H9 (cell line): ENCODE measurements around the gene CCL13. TPM values are rescaled to one million over a fixed set of nuclear protein-coding genes. Genes with fewer than 3 reads are reported as not detected.

Experiments
- DNase-seq: peaks from one replicate; pipeline ENCODE4 v3.0.0-alpha.2; 2017
- H2AFZ ChIP-seq: one replicate; pipeline ENCODE4 v1.6.1; 2013; ENCODE audit warnings: mild to moderate bottlenecking, low read length, control low read depth, moderate library complexity
- H2AK5ac ChIP-seq: 2 replicates; pipeline ENCODE4 v1.6.1; 2013; ENCODE audit warnings: low read length, control low read depth, mixed read lengths; ENCODE audit not compliant: insufficient read length
- H2BK120ac ChIP-seq: one replicate; pipeline ENCODE4 v1.6.1; 2013; ENCODE audit warnings: low read depth, mild to moderate bottlenecking, low read length, control low read depth, inconsistent platforms; ENCODE audit not compliant: poor library complexity, severe bottlenecking
- H2BK12ac ChIP-seq: 2 replicates; pipeline ENCODE4 v1.6.1; 2013; ENCODE audit warnings: low read length, control low read depth, mixed read lengths, low read depth; ENCODE audit not compliant: insufficient read length
- H2BK15ac ChIP-seq: 2 replicates; pipeline ENCODE4 v1.6.1; 2013; ENCODE audit warnings: low read depth, low read length, control low read depth
- H2BK20ac ChIP-seq: one replicate; pipeline ENCODE4 v1.6.1; 2013; ENCODE audit warnings: low read depth, mild to moderate bottlenecking, low read length, control low read depth, inconsistent platforms; ENCODE audit not compliant: poor library complexity, severe bottlenecking
- H2BK5ac ChIP-seq: 2 replicates; pipeline ENCODE4 v1.6.1; 2013; ENCODE audit warnings: low read length, control low read depth, mixed read lengths; ENCODE audit not compliant: insufficient read length
- H3K14ac ChIP-seq: 2 replicates; pipeline ENCODE4 v1.6.1; 2013; ENCODE audit warnings: low read length, control low read depth; ENCODE audit not compliant: insufficient read depth
- H3K18ac ChIP-seq: 2 replicates; pipeline ENCODE4 v1.6.1; 2013; ENCODE audit warnings: low read depth, mild to moderate bottlenecking, mixed read lengths, low read length, control low read depth; ENCODE audit not compliant: insufficient read length
- H3K23ac ChIP-seq: 2 replicates; pipeline ENCODE4 v1.6.1; 2013; ENCODE audit warnings: low read length, control low read depth, mixed read lengths, low read depth; ENCODE audit not compliant: insufficient read length
- H3K23me2 ChIP-seq: 2 replicates; pipeline ENCODE4 v1.6.1; 2013; ENCODE audit warnings: low read depth, mild to moderate bottlenecking, mixed read lengths, low read length, control low read depth; ENCODE audit not compliant: insufficient read length, poor library complexity, severe bottlenecking
- H3K27ac ChIP-seq: 2 replicates; pipeline ENCODE4 v1.5.1; 2013; ENCODE audit warnings: low read length, control low read depth, mixed read lengths, low read depth; ENCODE audit not compliant: insufficient read length
- H3K27me3 ChIP-seq: 2 replicates; pipeline ENCODE4 v1.6.1; 2013; ENCODE audit warnings: low read length, control low read depth, inconsistent platforms; ENCODE audit not compliant: insufficient read depth
- H3K4ac ChIP-seq: 2 replicates; pipeline ENCODE4 v1.6.1; 2013; ENCODE audit warnings: low read depth, mild to moderate bottlenecking, control low read depth, inconsistent platforms, low read length, moderate library complexity
- H3K4me1 ChIP-seq: 2 replicates; pipeline ENCODE4 v1.6.1; 2013; ENCODE audit warnings: low read length, control low read depth, inconsistent platforms; ENCODE audit not compliant: insufficient read depth
- H3K4me2 ChIP-seq: 2 replicates; pipeline ENCODE4 v1.6.1; 2013; ENCODE audit warnings: low read length, control low read depth, mixed read lengths; ENCODE audit not compliant: insufficient read length, insufficient read depth
- H3K56ac ChIP-seq: 2 replicates; pipeline ENCODE4 v1.6.1; 2013; ENCODE audit warnings: low read depth, mild to moderate bottlenecking, mixed read lengths, low read length, control low read depth; ENCODE audit not compliant: insufficient read length
- H3K79me1 ChIP-seq: 2 replicates; pipeline ENCODE4 v1.6.1; 2013; ENCODE audit warnings: low read depth, mild to moderate bottlenecking, moderate library complexity, low read length, control low read depth, inconsistent platforms; ENCODE audit not compliant: insufficient read depth, poor library complexity, severe bottlenecking
- H3K79me2 ChIP-seq: 2 replicates; pipeline ENCODE4 v1.6.1; 2013; ENCODE audit warnings: low read length, control low read depth, inconsistent platforms; ENCODE audit not compliant: insufficient read depth
- H3K9ac ChIP-seq: 2 replicates; pipeline ENCODE4 v1.6.1; 2013; ENCODE audit warnings: low read length, control low read depth, mixed read lengths; ENCODE audit not compliant: insufficient read length; ENCODE audit errors: extremely low read depth
- H3K9me3 ChIP-seq: one replicate; pipeline ENCODE4 v1.6.1; 2013; ENCODE audit warnings: low read depth, low read length, inconsistent platforms; ENCODE audit not compliant: control insufficient read depth
- H3T11ph ChIP-seq: one replicate; pipeline ENCODE4 v1.6.1; 2013; ENCODE audit warnings: mild to moderate bottlenecking, low read length, control low read depth, inconsistent platforms
- H4K20me1 ChIP-seq: one replicate; pipeline ENCODE4 v1.6.1; 2013; ENCODE audit not compliant: control insufficient read depth, insufficient read length, insufficient read depth
- H4K5ac ChIP-seq: 2 replicates; pipeline ENCODE4 v1.6.1; 2013; ENCODE audit warnings: low read depth, mild to moderate bottlenecking, mixed read lengths, low read length, control low read depth; ENCODE audit not compliant: insufficient read length
- H4K8ac ChIP-seq: replicated peaks from 2 replicates; pipeline ENCODE4 v1.6.1; 2013; ENCODE audit warnings: low read length, control low read depth, mixed read lengths, low read depth; ENCODE audit not compliant: insufficient read length
- H4K91ac ChIP-seq: 2 replicates; pipeline ENCODE4 v1.6.1; 2013; ENCODE audit warnings: low read depth, mild to moderate bottlenecking, moderate library complexity, mixed read lengths, low read length, control low read depth; ENCODE audit not compliant: insufficient read length
- H3K27ac Mint-ChIP-seq, 3 experiments: 2 replicates in 2 of 3; 3 replicates in 1 of 3; pipeline ENCODE4 v1.8.0; 2020 to 2021; ENCODE audit warnings: mixed read lengths in 3 of 3, mild to moderate bottlenecking in 1 of 3, moderate library complexity in 1 of 3
- H3K27me3 Mint-ChIP-seq: 2 replicates; pipeline ENCODE4 v1.8.0; 2021; ENCODE audit warnings: low read depth, mild to moderate bottlenecking, moderate library complexity, mixed read lengths
- H3K36me3 Mint-ChIP-seq, 3 experiments: 2 replicates in 2 of 3; 3 replicates in 1 of 3; pipeline ENCODE4 v1.8.0; 2020 to 2021; ENCODE audit warnings: low read depth in 3 of 3, mixed read lengths in 3 of 3; ENCODE audit not compliant: insufficient read depth in 1 of 3
- H3K4me1 Mint-ChIP-seq, 2 experiments: 2 replicates each; pipeline ENCODE4 v1.8.0; 2020; ENCODE audit warnings: mixed read lengths in 2 of 2
- H3K4me3 Mint-ChIP-seq, 2 experiments: 2 replicates in 1 of 2; 3 replicates in 1 of 2; pipeline ENCODE4 v1.8.0; 2020 to 2021; ENCODE audit warnings: mild to moderate bottlenecking in 2 of 2, mixed read lengths in 2 of 2, moderate library complexity in 1 of 2
- H3K9me3 Mint-ChIP-seq, 2 experiments: 2 replicates in 1 of 2; 3 replicates in 1 of 2; pipeline ENCODE4 v1.8.0; 2020; ENCODE audit warnings: mild to moderate bottlenecking in 2 of 2, mixed read lengths in 2 of 2, moderate library complexity in 1 of 2
- WGBS: extraction: QIAGEN DNeasy Blood & Tissue Kit; methylation state at CpG from one replicate; pipeline ENCODE4 v1.1.7; 2013; ENCODE audit warnings: missing lambda C conversion rate, low lambda C conversion rate, mixed read lengths; ENCODE audit not compliant: insufficient read length; ENCODE audit errors: extremely low coverage; 5-methylcytosine and 5-hydroxymethylcytosine counted together
- total RNA-seq: library from RNA; stranded (reverse); gene quantifications from 2 replicates; pipeline ENCODE4 v1.2.1, GENCODE V29; 2021
- TF ChIP-seq, protein P1 (sequence below): fragments of 200-600 bp; sonication (generic); conservative IDR thresholded peaks from 3 replicates; pipeline ENCODE4 v1.8.0; 2021; ENCODE audit warnings: antibody characterized with exemption, mild to moderate bottlenecking

The CCL13 gene
- total RNA-seq, 1 experiment from 2014 or later = not detected

DNA sequence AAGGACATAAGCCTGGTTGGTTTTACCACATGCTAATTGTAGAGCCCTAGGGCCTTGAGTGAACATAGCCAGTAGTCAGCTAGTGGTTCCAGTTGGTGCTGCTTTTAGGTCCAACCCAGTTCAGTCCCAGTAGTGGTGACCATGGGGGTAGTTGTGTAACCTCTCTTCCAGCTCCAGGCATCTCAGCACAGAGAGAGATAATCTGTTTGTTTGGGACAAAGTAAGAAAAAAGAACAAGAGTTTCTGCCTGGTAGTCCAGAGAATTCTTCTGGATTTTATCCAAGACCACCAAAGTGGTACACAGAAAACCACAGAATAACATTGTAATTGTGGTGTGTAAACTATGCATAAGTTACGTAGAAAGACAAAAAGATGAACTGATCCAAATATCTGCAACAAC lies 5.2 kb upstream of the CCL13 start:
- WGBS = no CpG with 5 or more reads among the region's 1 CpG
- H2BK12ac ChIP-seq = no peak overlapping the region
- Mint-ChIP-seq H3K27me3 (peaks cover 5% of the 10 kb centered on the region), H3K9me3 (peaks cover 6 to 7% of the 10 kb centered on the region in 2 experiments; a peak in 4 of 5 replicates), H3K4me3 (no peak overlapping the region), H3K4me1 (peaks cover 3 to 9% of the 10 kb centered on the region in 2 experiments; a peak in 3 of 4 replicates), H3K36me3 (no peaks in the 10 kb centered on the region; a peak in 1 of 7 replicates), H3K27ac (no peak overlapping the region)
- no peaks in the 10 kb centered on the region for H3K79me1 ChIP-seq
- DNase-seq = no peak
- H3T11ph ChIP-seq = no peak overlapping the region
- no peaks in the 10 kb centered on the region for H3K9me3 ChIP-seq
- no peak overlapping the region for H4K5ac ChIP-seq
- no peak overlapping the region for H3K23ac ChIP-seq
- no peak overlapping the region for H2BK5ac ChIP-seq
- no peak overlapping the region for H4K91ac ChIP-seq
- no peak overlapping the region for H2BK20ac ChIP-seq
- no peaks in the 10 kb centered on the region for H3K27me3 ChIP-seq
- H3K79me2 ChIP-seq = no peaks in the 10 kb centered on the region
- no peak overlapping the region for H2BK120ac ChIP-seq
- no peaks in the 10 kb centered on the region for H4K20me1 ChIP-seq
- no peaks in the 10 kb centered on the region for H3K4me1 ChIP-seq
- H2AK5ac ChIP-seq = no peak overlapping the region
- no peak overlapping the region for H3K14ac ChIP-seq
- TF ChIP-seq, protein P1, sequence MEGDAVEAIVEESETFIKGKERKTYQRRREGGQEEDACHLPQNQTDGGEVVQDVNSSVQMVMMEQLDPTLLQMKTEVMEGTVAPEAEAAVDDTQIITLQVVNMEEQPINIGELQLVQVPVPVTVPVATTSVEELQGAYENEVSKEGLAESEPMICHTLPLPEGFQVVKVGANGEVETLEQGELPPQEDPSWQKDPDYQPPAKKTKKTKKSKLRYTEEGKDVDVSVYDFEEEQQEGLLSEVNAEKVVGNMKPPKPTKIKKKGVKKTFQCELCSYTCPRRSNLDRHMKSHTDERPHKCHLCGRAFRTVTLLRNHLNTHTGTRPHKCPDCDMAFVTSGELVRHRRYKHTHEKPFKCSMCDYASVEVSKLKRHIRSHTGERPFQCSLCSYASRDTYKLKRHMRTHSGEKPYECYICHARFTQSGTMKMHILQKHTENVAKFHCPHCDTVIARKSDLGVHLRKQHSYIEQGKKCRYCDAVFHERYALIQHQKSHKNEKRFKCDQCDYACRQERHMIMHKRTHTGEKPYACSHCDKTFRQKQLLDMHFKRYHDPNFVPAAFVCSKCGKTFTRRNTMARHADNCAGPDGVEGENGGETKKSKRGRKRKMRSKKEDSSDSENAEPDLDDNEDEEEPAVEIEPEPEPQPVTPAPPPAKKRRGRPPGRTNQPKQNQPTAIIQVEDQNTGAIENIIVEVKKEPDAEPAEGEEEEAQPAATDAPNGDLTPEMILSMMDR = no peak
- H3K18ac ChIP-seq = no peak overlapping the region
- H3K9ac ChIP-seq = no peak overlapping the region
- H4K8ac ChIP-seq = no peak overlapping the region
- no peak overlapping the region for H3K4me2 ChIP-seq
- H3K27ac ChIP-seq = no peak overlapping the region
- no peak overlapping the region for H3K56ac ChIP-seq
- H3K4ac ChIP-seq = no peak overlapping the region
- no peak overlapping the region for H2AFZ ChIP-seq
- H2BK15ac ChIP-seq = no peak overlapping the region
- no peaks in the 10 kb centered on the region for H3K23me2 ChIP-seq
